GM12878 (cell line): ENCODE results near the gene SETD1A. TPM values are rescaled to one million over a fixed set of nuclear protein-coding genes. Genes with fewer than 3 reads are reported as not detected.

Experiments used
- BRCA1 ChIP-seq: IDR thresholded peaks from 2 replicates; pipeline ENCODE4 v1.6.1; 2011; ENCODE audit warnings: low read depth, low read length, improper control_type of control experiment
- ESRRA ChIP-seq: IDR thresholded peaks from 2 replicates; pipeline ENCODE4 v1.6.1; 2012; ENCODE audit warnings: mild to moderate bottlenecking, low read length, improper control_type of control experiment
- MEF2B ChIP-seq: fragments of 450-650 bp; IDR thresholded peaks from 2 replicates; pipeline ENCODE4 v1.6.1; 2018; ENCODE audit warnings: mild to moderate bottlenecking, moderate library complexity; ENCODE audit not compliant: partially characterized antibody, poor library complexity, severe bottlenecking
- NFYB ChIP-seq: IDR thresholded peaks from 2 replicates; pipeline ENCODE4 v1.6.1; 2011; ENCODE audit warnings: low read depth, mild to moderate bottlenecking, low read length, improper control_type of control experiment, moderate library complexity; ENCODE audit not compliant: insufficient read depth
- POLR2AphosphoS5 ChIP-seq: IDR thresholded peaks from 2 replicates; pipeline ENCODE4 v1.6.1; 2011; ENCODE audit warnings: mild to moderate bottlenecking, low read length, inconsistent platforms
- POU2F2 ChIP-seq: IDR thresholded peaks from 3 replicates; pipeline ENCODE4 v1.6.1; 2011; ENCODE audit warnings: low read depth, mild to moderate bottlenecking, low read length, borderline replicate concordance
- PRDM15 ChIP-seq: fragments of 450-650 bp; formaldehyde crosslinking; IDR thresholded peaks from 2 replicates; pipeline ENCODE4 v1.4.0; 2020; ENCODE audit warnings: mild to moderate bottlenecking, moderate library complexity
- RB1 ChIP-seq: fragments of 450-650 bp; formaldehyde crosslinking; IDR thresholded peaks from 2 replicates; pipeline ENCODE4 v1.6.1; 2017; ENCODE audit warnings: mild to moderate bottlenecking, borderline replicate concordance
- SRF ChIP-seq, 2 experiments: IDR thresholded peaks; 2 replicates each; pipeline ENCODE4 v1.6.1; 2011; ENCODE audit warnings: low read depth in 2 of 2, low read length in 2 of 2, mild to moderate bottlenecking in 1 of 2, moderate library complexity in 1 of 2
- STAT3 ChIP-seq: IDR thresholded peaks from 2 replicates; pipeline ENCODE4 v1.6.1; 2011; ENCODE audit warnings: low read depth, low read length, improper control_type of control experiment
- SUZ12 ChIP-seq: fragments of 200-600 bp; sonication (generic); IDR thresholded peaks from one replicate; pipeline ENCODE4 v1.6.1; 2018; ENCODE audit warnings: antibody characterized with exemption, mild to moderate bottlenecking; ENCODE audit not compliant: unreplicated experiment
- USF2 ChIP-seq: IDR thresholded peaks from 2 replicates; pipeline ENCODE4 v1.6.1; 2011; ENCODE audit warnings: low read depth, low read length, improper control_type of control experiment, borderline replicate concordance
- WRNIP1 ChIP-seq: IDR thresholded peaks from 2 replicates; pipeline ENCODE4 v1.6.1; 2011; ENCODE audit warnings: low read depth, low read length, improper control_type of control experiment, borderline replicate concordance
- ZBED1 ChIP-seq: IDR thresholded peaks from 2 replicates; pipeline ENCODE4 v1.6.1; 2016; ENCODE audit warnings: borderline replicate concordance
- ZNF217 ChIP-seq: fragments of 450-650 bp; IDR thresholded peaks from 2 replicates; pipeline ENCODE4 v1.6.1; 2017; ENCODE audit warnings: antibody characterized with exemption, mild to moderate bottlenecking
- polyA plus RNA-seq, 11 experiments: library from polyadenylated mRNA; depleted of rRNA in 4 of 11; unstranded in 6 of 11; stranded (reverse) in 5 of 11; fragments of >200 nt; fragmentation: Nextera tagmentation in 4 of 11; fragmentation: Illumina TruSeq in 1 of 11; extraction: Ambion mirVana in 4 of 11; extraction: Trizol in 1 of 11; gene quantifications; 1 replicate in 1 of 11; 2 replicates in 10 of 11; pipeline versions ENCODE4 v1.2.1 to v1.2.3, GENCODE V29; 2011 to 2016; ENCODE audit warnings: inconsistent platforms in 2 of 11, missing spikeins in 2 of 11, low read depth in 1 of 11
- total RNA-seq, 4 experiments: library from RNA; depleted of rRNA in 3 of 4; stranded (reverse); fragments of >200 nt in 3 of 4; fragmentation: Illumina TruSeq in 1 of 4; extraction: Trizol in 1 of 4; gene quantifications; 2 replicates each; pipeline versions ENCODE4 v1.2.1 to v1.2.3, GENCODE V29; 2013 to 2021
- TF ChIP-seq, protein P1 (sequence below): fragments of 150-350 bp; IDR thresholded peaks from 2 replicates; pipeline ENCODE4 v1.6.1; 2016; ENCODE audit warnings: low read depth, low read length
- TF ChIP-seq, protein P2 (sequence below): fragments of 450-650 bp; IDR thresholded peaks from 2 replicates; pipeline ENCODE4 v1.6.1; 2017; ENCODE audit warnings: mild to moderate bottlenecking, moderate library complexity

Gene SETD1A
- total and polyA plus RNA-seq, 10 of the 15 experiments (the other 5 are each of a cell fraction or from before 2014, with no cell fraction given) = 0.02 to 25.9 (median 4.9) TPM

- TF ChIP-seq POU2F2 = no peak
- TF ChIP-seq, protein P1, sequence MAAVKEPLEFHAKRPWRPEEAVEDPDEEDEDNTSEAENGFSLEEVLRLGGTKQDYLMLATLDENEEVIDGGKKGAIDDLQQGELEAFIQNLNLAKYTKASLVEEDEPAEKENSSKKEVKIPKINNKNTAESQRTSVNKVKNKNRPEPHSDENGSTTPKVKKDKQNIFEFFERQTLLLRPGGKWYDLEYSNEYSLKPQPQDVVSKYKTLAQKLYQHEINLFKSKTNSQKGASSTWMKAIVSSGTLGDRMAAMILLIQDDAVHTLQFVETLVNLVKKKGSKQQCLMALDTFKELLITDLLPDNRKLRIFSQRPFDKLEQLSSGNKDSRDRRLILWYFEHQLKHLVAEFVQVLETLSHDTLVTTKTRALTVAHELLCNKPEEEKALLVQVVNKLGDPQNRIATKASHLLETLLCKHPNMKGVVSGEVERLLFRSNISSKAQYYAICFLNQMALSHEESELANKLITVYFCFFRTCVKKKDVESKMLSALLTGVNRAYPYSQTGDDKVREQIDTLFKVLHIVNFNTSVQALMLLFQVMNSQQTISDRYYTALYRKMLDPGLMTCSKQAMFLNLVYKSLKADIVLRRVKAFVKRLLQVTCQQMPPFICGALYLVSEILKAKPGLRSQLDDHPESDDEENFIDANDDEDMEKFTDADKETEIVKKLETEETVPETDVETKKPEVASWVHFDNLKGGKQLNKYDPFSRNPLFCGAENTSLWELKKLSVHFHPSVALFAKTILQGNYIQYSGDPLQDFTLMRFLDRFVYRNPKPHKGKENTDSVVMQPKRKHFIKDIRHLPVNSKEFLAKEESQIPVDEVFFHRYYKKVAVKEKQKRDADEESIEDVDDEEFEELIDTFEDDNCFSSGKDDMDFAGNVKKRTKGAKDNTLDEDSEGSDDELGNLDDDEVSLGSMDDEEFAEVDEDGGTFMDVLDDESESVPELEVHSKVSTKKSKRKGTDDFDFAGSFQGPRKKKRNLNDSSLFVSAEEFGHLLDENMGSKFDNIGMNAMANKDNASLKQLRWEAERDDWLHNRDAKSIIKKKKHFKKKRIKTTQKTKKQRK = no peak
- TF ChIP-seq ZBED1 = no peak
- TF ChIP-seq SRF (IDR thresholded peaks at IDR 0.05; ENCODE audit: low read depth in 2 of 2, low read length in 2 of 2) = peak in 1 of 2 experiments; percentile 22; a peak in 1 of 4 replicates
- TF ChIP-seq STAT3 = no peak
- TF ChIP-seq, protein P2, sequence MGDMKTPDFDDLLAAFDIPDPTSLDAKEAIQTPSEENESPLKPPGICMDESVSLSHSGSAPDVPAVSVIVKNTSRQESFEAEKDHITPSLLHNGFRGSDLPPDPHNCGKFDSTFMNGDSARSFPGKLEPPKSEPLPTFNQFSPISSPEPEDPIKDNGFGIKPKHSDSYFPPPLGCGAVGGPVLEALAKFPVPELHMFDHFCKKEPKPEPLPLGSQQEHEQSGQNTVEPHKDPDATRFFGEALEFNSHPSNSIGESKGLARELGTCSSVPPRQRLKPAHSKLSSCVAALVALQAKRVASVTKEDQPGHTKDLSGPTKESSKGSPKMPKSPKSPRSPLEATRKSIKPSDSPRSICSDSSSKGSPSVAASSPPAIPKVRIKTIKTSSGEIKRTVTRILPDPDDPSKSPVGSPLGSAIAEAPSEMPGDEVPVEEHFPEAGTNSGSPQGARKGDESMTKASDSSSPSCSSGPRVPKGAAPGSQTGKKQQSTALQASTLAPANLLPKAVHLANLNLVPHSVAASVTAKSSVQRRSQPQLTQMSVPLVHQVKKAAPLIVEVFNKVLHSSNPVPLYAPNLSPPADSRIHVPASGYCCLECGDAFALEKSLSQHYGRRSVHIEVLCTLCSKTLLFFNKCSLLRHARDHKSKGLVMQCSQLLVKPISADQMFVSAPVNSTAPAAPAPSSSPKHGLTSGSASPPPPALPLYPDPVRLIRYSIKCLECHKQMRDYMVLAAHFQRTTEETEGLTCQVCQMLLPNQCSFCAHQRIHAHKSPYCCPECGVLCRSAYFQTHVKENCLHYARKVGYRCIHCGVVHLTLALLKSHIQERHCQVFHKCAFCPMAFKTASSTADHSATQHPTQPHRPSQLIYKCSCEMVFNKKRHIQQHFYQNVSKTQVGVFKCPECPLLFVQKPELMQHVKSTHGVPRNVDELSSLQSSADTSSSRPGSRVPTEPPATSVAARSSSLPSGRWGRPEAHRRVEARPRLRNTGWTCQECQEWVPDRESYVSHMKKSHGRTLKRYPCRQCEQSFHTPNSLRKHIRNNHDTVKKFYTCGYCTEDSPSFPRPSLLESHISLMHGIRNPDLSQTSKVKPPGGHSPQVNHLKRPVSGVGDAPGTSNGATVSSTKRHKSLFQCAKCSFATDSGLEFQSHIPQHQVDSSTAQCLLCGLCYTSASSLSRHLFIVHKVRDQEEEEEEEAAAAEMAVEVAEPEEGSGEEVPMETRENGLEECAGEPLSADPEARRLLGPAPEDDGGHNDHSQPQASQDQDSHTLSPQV = no peak
- no peak for TF ChIP-seq SUZ12
- no peak for TF ChIP-seq BRCA1
- no peak for TF ChIP-seq NFYB
- TF ChIP-seq POLR2AphosphoS5 = peak; percentile 82
- TF ChIP-seq WRNIP1 = 0 out of 2 replicates have a peak, but pooled peaks have one; percentile 73
- no peak for TF ChIP-seq ZNF217
- no peak for TF ChIP-seq ESRRA
- no peak for TF ChIP-seq PRDM15 (CRISPR knock-in tag)
- peak; percentile 46 for TF ChIP-seq MEF2B
- TF ChIP-seq USF2 = no peak; the same call in 1 of the 2 replicates
- no peak for TF ChIP-seq RB1
These were observed 7.7 kb upstream of the SETD1A start (continued) for GRCh38 chr16:30949650-30950515.
